ENCODE data around the gene TENM3.

DNA sequence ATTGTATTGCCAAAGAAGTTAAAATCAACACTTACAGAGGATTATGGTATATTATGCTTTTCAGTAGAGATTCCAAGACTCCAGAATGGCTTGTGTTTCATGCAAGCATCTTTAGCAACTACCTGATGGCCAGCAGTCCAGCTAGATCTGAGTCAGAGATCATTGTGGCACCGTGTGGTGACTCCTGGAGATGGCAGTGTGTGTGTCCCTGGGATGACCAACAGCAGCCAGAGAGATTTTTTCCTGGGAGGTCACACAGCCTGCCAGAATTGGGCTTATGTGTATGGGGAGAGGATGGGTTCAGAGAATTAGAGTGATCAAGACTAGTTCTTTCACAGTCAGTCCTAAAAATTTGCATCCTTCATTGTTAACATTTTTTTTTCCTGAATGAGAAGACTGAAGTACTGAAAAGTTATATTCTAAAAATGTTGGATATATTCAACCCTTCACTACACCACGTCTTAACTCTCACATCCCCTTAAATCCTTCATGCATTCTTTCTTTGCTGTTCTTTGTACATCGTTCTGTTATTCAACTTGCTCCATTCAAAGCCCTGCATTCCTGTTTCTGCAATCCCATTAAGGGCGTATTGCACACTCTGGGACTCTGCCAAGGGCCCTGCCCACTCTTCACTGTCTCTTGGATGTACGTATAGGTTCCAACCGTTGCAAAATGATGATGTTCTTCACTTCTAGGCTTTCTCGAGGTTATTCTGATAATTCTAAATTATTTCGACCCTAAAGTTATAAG lies 12.4 kb downstream of the TENM3 start:
- TF ChIP-seq, protein P1, sequence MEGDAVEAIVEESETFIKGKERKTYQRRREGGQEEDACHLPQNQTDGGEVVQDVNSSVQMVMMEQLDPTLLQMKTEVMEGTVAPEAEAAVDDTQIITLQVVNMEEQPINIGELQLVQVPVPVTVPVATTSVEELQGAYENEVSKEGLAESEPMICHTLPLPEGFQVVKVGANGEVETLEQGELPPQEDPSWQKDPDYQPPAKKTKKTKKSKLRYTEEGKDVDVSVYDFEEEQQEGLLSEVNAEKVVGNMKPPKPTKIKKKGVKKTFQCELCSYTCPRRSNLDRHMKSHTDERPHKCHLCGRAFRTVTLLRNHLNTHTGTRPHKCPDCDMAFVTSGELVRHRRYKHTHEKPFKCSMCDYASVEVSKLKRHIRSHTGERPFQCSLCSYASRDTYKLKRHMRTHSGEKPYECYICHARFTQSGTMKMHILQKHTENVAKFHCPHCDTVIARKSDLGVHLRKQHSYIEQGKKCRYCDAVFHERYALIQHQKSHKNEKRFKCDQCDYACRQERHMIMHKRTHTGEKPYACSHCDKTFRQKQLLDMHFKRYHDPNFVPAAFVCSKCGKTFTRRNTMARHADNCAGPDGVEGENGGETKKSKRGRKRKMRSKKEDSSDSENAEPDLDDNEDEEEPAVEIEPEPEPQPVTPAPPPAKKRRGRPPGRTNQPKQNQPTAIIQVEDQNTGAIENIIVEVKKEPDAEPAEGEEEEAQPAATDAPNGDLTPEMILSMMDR (IDR thresholded peaks at IDR 0.05; ENCODE audit: borderline replicate concordance, extremely low read depth, low read length, poor library complexity, severe bottlenecking), result no peak
- no peak for TF ChIP-seq EZH2 (IDR thresholded peaks at IDR 0.05; ENCODE audit: borderline replicate concordance, low read depth, low read length, severe bottlenecking)
